CD4-positive, alpha-beta T cell (primary cell): ENCODE results near the gene MYO9A. TPM values are rescaled to one million over a fixed set of nuclear protein-coding genes. Genes with fewer than 3 reads are reported as not detected.
"Not testable (repeated sequence)": the region's sequence is repeated elsewhere in the genome, so short reads cannot be mapped to it uniquely, and the experiment has no call there.

ENCODE experiments used
- ATAC-seq: fragments of 200-7000 bp; cut with Tn5 transposase; one replicate; pipeline ENCODE4 v1.10.0; 2022; ENCODE audit warnings: mild to moderate bottlenecking; ENCODE audit not compliant: poor library complexity
- CTCF ChIA-PET: fragments of 350-600 bp; sonication (Branson Sonifier 250); formaldehyde crosslinking; loops from one replicate; lab custom pipeline; 2021; ENCODE audit warnings: antibody characterized with exemption, inconsistent platforms; lab: Charles Lee
- POLR2A ChIA-PET: fragments of 350-600 bp; sonication (Branson Sonifier 250); formaldehyde crosslinking; loops from one replicate; lab custom pipeline; 2021; ENCODE audit warnings: antibody characterized with exemption, inconsistent platforms; lab: Charles Lee
- DNase-seq, 14 experiments: peaks; one replicate each; pipeline ENCODE4 v3.0.0-alpha.2; 2013 to 2020; ENCODE audit warnings: mixed read lengths in 2 of 14
- H3K27ac ChIP-seq, 2 donors: one replicate each; pipeline versions ENCODE4 v1.5.1 to v1.7.0; 2013; ENCODE audit warnings: low read length in 2 of 2, low read depth in 1 of 2, mild to moderate bottlenecking in 1 of 2
- H3K27me3 ChIP-seq, 2 experiments: 1 replicate in 1 of 2; 2 replicates in 1 of 2; pipeline versions ENCODE4 v1.6.1 to v1.7.0; 2013; ENCODE audit warnings: low read length in 2 of 2, control low read depth in 1 of 2, mild to moderate bottlenecking in 1 of 2, moderate library complexity in 1 of 2; ENCODE audit not compliant: insufficient read depth in 2 of 2, control insufficient read depth in 1 of 2
- H3K36me3 ChIP-seq: one replicate; pipeline ENCODE4 v1.6.1; 2013; ENCODE audit warnings: low read length, control low read depth; ENCODE audit not compliant: insufficient read depth
- H3K4me1 ChIP-seq: one replicate; pipeline ENCODE4 v1.6.1; 2013; ENCODE audit warnings: low read length, control low read depth; ENCODE audit not compliant: insufficient read depth
- H3K4me3 ChIP-seq: one replicate; pipeline ENCODE4 v1.5.1; 2013; ENCODE audit warnings: mild to moderate bottlenecking, low read length, moderate library complexity
- H3K9me3 ChIP-seq, 2 experiments: 1 replicate in 1 of 2; 2 replicates in 1 of 2; pipeline versions ENCODE4 v1.6.1 to v1.7.0; 2013; ENCODE audit warnings: low read length in 2 of 2, mild to moderate bottlenecking in 2 of 2, control low read depth in 1 of 2, moderate library complexity in 1 of 2; ENCODE audit not compliant: control insufficient read depth in 1 of 2, insufficient read depth in 1 of 2
- H3K27ac Mint-ChIP-seq: one replicate; pipeline ENCODE4 v1.8.0; 2020; ENCODE audit warnings: mixed read lengths
- H3K27me3 Mint-ChIP-seq: one replicate; pipeline ENCODE4 v1.8.0; 2021; ENCODE audit warnings: mixed read lengths
- H3K36me3 Mint-ChIP-seq: one replicate; pipeline ENCODE4 v1.8.0; 2021; ENCODE audit warnings: low read depth, mixed read lengths
- H3K4me1 Mint-ChIP-seq: one replicate; pipeline ENCODE4 v1.8.0; 2021; ENCODE audit warnings: low read depth, mixed read lengths
- H3K4me3 Mint-ChIP-seq: one replicate; pipeline ENCODE4 v1.8.0; 2020; ENCODE audit warnings: mild to moderate bottlenecking, mixed read lengths
- H3K9me3 Mint-ChIP-seq: one replicate; pipeline ENCODE4 v1.8.0; 2020; ENCODE audit warnings: mixed read lengths
- intact Hi-C, 2 experiments: fragments of 100-400 bp; cut with DNase I in 1 of 2; cut with micrococcal nuclease in 1 of 2; formaldehyde crosslinking; loops; one replicate each; pipeline versions ENCODE4 v1.15.1 to v1.9.0; 2023 to 2025; cut with DNase I, micrococcal nuclease
- total RNA-seq, 174 experiments: library from RNA in 2 of 174; stranded (reverse) in 2 of 174; gene quantifications; one replicate each; pipeline ENCODE4 v1.2.3 and lab custom pipeline; 2021 to 2026
- TF ChIP-seq, protein P1 (sequence below): fragments of 200-600 bp; IDR thresholded peaks from one replicate; pipeline ENCODE4 v1.8.0; 2022; ENCODE audit warnings: antibody characterized with exemption, mild to moderate bottlenecking

Gene MYO9A
- total RNA-seq, 2 experiments from 2014 or later: 23.4 to 29.1 TPM

DNA sequence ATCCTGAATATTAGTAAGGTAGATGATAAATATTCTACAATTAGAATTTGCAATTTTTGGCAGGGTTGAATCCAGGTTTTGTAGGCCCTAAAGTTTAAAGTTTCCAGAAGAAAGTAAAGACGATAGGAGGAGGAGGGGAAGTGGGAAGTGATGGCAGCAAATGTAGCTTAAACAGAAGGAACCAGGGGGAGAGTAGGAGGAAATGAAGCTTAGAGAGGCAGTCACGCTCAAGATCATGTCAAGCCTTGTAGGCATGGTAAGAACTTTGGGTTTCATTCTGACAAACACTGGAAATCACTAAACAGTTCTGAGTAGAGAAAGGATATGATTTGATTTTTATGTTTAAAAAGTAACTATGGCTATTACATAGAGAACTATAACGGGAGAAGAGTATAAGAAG is 243.7 kb downstream of the MYO9A start:
- no peaks in the 10 kb centered on the region for H3K27me3 Mint-ChIP-seq
- POLR2A ChIA-PET: no interaction called here

DNA sequence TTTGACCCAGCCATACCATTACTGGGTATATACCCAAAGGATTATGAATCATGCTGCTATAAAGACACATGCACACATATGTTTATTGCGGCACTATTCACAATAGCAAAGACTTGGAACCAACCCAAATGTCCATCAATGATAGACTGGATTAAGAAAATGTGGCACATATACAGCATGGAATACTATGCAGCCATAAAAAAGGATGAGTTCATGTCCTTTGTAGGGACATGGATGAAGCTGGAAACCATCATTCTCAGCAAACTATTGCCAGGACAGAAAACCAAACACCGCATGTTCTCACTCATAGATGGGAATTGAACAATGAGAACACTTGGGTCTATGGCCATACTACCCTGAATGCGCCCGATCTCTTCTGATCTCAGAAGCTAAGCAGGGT is 259.7 kb downstream of the MYO9A start:
- POLR2A ChIA-PET, H3K4me3 Mint-ChIP-seq, H3K27ac ChIP-seq, H3K27me3 Mint-ChIP-seq, H3K9me3 ChIP-seq, H3K27me3 ChIP-seq, DNase-seq, H3K4me1 Mint-ChIP-seq, H3K9me3 Mint-ChIP-seq, H3K4me1 ChIP-seq, ATAC-seq, H3K27ac Mint-ChIP-seq, intact Hi-C loops, H3K4me3 ChIP-seq: not testable (repeated sequence)
- H3K36me3 Mint-ChIP-seq: peaks cover 83% of the 10 kb centered on the region
- peaks cover 13% of the 10 kb centered on the region for H3K36me3 ChIP-seq
- CTCF ChIA-PET: interaction anchor here (0.5 kb wide), 1 partner anchor 58 kb away, joined by 5 read pairs; no protein-coding TSS in a partner anchor

More for the DNA sequence above, 243.7 kb downstream of the MYO9A start:
- no peaks in the 10 kb centered on the region for H3K9me3 ChIP-seq
- H3K36me3 ChIP-seq: peaks cover 11% of the 10 kb centered on the region
- intact Hi-C loops: no loop called here
- TF ChIP-seq, protein P1, sequence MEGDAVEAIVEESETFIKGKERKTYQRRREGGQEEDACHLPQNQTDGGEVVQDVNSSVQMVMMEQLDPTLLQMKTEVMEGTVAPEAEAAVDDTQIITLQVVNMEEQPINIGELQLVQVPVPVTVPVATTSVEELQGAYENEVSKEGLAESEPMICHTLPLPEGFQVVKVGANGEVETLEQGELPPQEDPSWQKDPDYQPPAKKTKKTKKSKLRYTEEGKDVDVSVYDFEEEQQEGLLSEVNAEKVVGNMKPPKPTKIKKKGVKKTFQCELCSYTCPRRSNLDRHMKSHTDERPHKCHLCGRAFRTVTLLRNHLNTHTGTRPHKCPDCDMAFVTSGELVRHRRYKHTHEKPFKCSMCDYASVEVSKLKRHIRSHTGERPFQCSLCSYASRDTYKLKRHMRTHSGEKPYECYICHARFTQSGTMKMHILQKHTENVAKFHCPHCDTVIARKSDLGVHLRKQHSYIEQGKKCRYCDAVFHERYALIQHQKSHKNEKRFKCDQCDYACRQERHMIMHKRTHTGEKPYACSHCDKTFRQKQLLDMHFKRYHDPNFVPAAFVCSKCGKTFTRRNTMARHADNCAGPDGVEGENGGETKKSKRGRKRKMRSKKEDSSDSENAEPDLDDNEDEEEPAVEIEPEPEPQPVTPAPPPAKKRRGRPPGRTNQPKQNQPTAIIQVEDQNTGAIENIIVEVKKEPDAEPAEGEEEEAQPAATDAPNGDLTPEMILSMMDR: no peak
- Mint-ChIP-seq H3K4me1 (no peaks in the 10 kb centered on the region), H3K36me3 (peaks cover 49% of the 10 kb centered on the region), H3K9me3 (no peaks in the 10 kb centered on the region), H3K27ac (no peak overlapping the region), H3K4me3 (no peak overlapping the region)
- DNase-seq (no peak), ATAC-seq (no peak)
- no peaks in the 10 kb centered on the region for H3K4me1 ChIP-seq
- H3K4me3 ChIP-seq: no peak overlapping the region
- CTCF ChIA-PET: interaction anchor here (0.8 kb wide), 1 partner anchor 8 kb away, joined by 4 read pairs; no protein-coding TSS in a partner anchor
- H3K27me3 ChIP-seq: no peaks in the 10 kb centered on the region
- H3K27ac ChIP-seq: no peak overlapping the region

DNA sequence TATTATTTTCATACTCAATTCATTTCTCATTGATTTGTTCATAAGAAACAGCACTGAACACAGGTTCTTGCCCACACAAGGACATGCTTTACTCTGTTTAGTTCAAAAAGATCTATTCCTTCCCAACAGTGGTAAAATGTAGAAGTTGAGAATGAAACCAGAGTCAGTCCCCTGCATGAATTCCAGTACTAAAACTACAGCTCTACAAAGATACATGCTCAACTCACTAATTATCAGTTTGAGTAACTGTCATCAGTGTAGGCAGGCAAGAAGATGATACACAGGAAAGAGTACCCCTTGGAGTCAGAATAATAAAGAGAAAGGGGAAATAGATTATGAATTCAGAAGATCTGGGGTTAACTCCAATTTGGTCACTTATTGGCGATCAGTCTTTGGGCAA is 264.4 kb downstream of the MYO9A start:
- Histone ChIP-seq H3K27me3 (no peaks in the 10 kb centered on the region), H3K4me1 (no peaks in the 10 kb centered on the region), H3K36me3 (peaks cover 42% of the 10 kb centered on the region), H3K4me3 (no peak overlapping the region), H3K27ac (no peak overlapping the region), H3K9me3 (no peaks in the 10 kb centered on the region)
- no peaks in the 10 kb centered on the region for H3K9me3 Mint-ChIP-seq
- intact Hi-C loops: no loop called here
- POLR2A ChIA-PET: no interaction called here
- no peaks in the 10 kb centered on the region for H3K4me1 Mint-ChIP-seq
- peaks cover 84% of the 10 kb centered on the region for H3K36me3 Mint-ChIP-seq
- no peaks in the 10 kb centered on the region for H3K27me3 Mint-ChIP-seq
- no peak overlapping the region for H3K27ac Mint-ChIP-seq
- ATAC-seq (no peak), DNase-seq (no peak)
- no peak overlapping the region for H3K4me3 Mint-ChIP-seq
- TF ChIP-seq, protein P1: no peak
- CTCF ChIA-PET: interaction anchor here (0.6 kb wide), 1 partner anchor 339 kb away, joined by 3 read pairs; no protein-coding TSS in a partner anchor

GRCh38 chr15:71844916-71845315 is 273.0 kb downstream of the MYO9A start:
- Mint-ChIP-seq H3K36me3 (peaks cover 51% of the 10 kb centered on the region), H3K27me3 (no peaks in the 10 kb centered on the region), H3K4me3 (no peak overlapping the region), H3K27ac (no peak overlapping the region), H3K4me1 (peaks cover 2% of the 10 kb centered on the region), H3K9me3 (no peaks in the 10 kb centered on the region)
- no peak for DNase-seq
- no peaks in the 10 kb centered on the region for H3K4me1 ChIP-seq
- H3K36me3 ChIP-seq: peaks cover 38% of the 10 kb centered on the region
- no peak overlapping the region for H3K4me3 ChIP-seq
- TF ChIP-seq, protein P1: no peak
- ChIA-PET CTCF (no interaction called here), POLR2A (no interaction called here)
- H3K27me3 ChIP-seq: no peaks in the 10 kb centered on the region
- ATAC-seq: no peak
- H3K9me3 ChIP-seq: no peaks in the 10 kb centered on the region
- intact Hi-C loops: no loop called here
- H3K27ac ChIP-seq: no peak overlapping the region
